GM19463 (cell line): Measurements from ENCODE around the gene ACTR2.

Source experiments
- ATAC-seq: cut with Tn5 transposase; IDR thresholded peaks from one replicate; pipeline ENCODE4 v1.9.1; 2021; ENCODE audit warnings: mild to moderate bottlenecking, moderate library complexity; ENCODE audit not compliant: unreplicated experiment

The ACTR2 gene

GRCh38 chr2:65277791-65278483 is 50.3 kb downstream of the ACTR2 start:
- no peak for ATAC-seq

GRCh38 chr2:65278531-65278981 is 50.9 kb downstream of the ACTR2 start:
- no peak for ATAC-seq

- no peak for ATAC-seq
Measured at GRCh38 chr2:65279756-65280155, 52.1 kb downstream of the ACTR2 start.

DNA sequence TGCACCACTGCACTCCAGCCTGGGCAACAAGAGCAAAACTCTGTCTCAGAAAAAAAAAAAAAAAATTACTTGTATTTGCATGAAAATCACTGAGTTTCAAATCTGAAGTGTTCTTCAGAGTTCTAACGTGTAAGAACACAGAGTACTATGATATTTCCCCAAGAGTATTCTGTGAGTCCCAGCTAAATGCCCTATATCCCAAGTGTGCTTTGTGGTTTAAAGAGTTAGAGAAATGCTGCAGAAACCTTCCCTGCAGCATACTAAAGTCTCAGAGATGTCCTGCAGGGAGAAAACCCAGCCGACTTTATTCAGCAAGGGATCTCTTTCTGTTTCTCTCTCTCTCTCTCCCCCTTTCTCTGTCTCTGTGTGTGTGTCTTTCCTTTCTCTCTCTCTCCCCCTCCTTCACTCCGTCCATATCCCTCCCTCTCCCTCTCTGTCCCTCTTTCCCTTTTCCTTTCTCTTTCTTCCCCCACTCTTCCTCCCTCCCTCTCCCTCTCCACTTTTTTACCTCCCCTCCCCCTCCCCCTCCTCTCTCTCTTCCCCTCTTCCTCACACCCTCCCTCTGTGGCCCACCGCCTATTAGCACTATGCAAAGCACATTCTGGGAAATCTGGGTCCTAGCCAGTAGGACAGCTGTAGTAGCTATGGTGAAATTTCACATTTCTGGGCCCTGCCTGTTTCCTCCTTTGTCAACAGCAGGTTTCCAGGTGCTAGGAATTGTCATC is 54.2 kb downstream of the ACTR2 start:
- ATAC-seq, result no peak

GRCh38 chr2:65282477-65283053 is 54.9 kb downstream of the ACTR2 start:
- no peak for ATAC-seq

- ATAC-seq, result no peak
Measured at GRCh38 chr2:65287364-65287763, 59.7 kb downstream of the ACTR2 start.

DNA sequence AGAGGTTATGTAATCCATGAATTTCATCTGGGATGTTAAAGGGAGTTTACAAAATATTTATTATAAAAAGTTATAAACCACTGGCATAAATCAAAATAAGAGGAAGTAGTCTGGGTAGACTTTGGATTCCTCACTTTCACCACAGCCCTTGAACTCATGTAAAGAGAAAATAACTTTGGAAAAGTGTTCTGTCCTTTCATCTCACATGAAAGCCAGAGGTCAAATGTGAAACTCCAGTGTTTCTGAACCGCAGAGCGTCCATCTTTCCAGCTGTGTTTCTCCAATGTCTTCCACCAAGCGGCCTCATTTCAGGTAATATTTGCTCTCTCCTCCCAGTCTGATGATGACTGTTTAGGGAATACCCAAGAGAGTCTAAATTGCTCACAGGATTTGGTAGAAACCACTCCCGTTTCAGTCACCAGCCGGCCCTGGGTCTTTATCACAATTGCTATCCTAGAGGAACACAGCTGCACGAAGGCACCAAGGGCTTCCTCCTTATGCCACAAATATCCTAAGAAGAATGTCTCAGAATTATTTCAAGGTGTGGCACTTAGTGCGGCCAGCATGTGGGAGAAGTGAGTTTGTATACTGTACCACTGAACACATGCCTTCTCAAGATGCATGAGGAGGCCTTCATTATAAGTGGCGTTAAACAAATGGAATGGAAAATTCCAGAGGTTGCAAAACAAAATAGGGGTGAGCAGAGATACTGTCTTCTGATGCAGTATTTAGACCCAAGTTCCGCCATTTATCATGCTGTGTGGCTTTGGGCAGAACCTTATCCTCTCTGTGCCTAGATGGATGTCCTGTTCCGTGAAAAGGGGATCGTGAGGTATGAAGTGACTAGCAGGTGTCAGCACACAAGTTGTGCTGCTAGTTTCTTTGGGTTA is 63.8 kb downstream of the ACTR2 start:
- ATAC-seq, result no peak

DNA sequence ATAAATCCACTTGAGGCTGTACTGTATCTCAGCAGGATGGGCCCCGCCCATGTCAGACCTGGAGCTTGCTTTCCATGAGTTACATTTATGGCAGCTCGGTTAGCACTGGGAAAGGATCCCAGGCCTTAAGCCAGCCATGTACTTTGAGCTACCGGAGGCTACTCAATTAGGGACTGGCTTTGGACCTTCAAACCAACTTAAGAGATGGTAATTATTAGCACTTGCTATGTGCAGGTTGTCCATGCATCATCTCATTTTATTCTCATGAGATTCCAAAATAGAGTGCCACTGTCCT is 64.4 kb downstream of the ACTR2 start:
- ATAC-seq, result no peak

DNA sequence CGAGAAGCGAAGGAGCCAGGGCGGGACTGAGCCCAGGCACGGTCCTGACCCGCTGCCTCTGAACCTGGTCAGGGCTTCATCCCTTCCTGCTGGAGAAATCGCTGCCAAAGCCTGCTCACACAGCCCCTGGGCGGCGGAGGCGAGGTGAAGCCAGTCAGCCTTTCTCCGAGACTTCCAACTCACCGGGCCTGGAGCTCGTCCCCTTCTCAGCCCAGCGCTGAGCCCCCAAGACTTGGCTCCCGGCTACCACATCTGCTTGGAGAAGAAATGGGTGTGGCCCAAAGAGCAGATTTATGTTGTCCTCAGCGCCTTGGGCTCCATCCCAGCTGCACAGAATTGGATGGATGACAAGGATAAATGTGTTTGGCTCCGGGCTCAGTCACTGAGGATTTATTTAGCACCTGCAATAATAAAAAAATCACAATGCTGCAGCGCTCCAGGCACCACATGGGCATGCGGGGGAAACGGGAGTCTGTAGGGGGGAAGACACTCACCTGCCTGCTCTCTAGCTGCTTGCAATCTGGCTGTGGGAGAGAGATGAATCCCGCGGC is 64.9 kb downstream of the ACTR2 start:
- no peak for ATAC-seq

- ATAC-seq, result no peak
Measured at GRCh38 chr2:65293376-65293775, 65.7 kb downstream of the ACTR2 start.

DNA sequence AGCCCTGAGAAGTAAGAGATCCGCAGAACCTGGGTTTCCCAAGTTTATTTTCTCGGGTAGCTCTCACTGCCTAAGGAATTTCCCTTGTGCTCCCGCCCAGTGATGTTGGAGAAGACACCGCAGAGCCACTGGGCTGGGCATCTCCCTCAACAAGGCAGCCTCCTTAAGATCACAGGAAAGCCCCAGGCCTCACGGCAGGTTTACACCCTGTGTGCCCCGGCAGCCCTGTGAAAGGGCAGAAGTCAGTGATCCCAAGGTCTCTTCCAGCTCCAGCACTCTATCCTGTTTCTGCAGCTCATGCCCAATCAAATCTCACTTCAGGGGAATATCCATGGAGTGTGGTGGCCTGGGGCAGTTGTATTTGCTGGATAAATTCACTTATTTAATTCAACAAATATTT is 66.5 kb downstream of the ACTR2 start:
- no peak for ATAC-seq

- no peak for ATAC-seq
Measured at GRCh38 chr2:65294701-65295100, 67.1 kb downstream of the ACTR2 start.

- ATAC-seq, result no peak
Measured at GRCh38 chr2:65296971-65297370, 69.3 kb downstream of the ACTR2 start.

- no peak for ATAC-seq
Measured at GRCh38 chr2:65297544-65297943, 69.9 kb downstream of the ACTR2 start.

- no peak for ATAC-seq
Measured at GRCh38 chr2:65298089-65298488, 70.5 kb downstream of the ACTR2 start.

GRCh38 chr2:65299246-65299645 is 71.6 kb downstream of the ACTR2 start:
- no peak for ATAC-seq

DNA sequence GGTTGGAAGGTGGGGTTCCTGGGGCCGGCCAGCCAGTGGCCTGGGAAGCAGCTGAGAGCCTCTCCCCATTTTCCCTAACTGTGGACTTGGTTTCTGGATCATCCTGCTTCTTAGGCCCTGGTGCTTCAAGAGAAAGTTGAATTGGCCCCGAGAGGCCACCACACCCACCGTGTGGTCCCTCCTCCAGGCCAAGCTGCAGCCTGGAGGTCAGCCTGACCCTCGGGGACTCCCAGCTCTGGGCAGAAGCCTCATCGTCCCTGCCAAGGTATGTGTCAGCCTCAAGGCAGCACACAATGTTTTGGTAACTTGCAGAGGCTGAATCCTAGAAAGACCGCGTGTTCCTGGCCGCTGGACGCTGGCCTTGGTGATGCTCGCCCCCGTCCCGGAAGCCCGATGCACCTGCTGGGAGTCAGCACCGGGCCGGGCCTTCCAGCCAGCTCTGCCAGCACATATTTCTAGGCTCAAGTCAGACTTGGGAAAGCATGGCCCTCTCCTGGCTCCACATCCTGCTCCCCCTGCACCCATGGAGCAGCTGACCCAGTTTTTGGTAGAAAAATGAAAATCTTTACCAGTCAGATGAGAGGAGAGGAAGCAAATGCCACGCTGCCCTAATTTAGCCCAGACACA is 72.6 kb downstream of the ACTR2 start:
- ATAC-seq, result no peak

DNA sequence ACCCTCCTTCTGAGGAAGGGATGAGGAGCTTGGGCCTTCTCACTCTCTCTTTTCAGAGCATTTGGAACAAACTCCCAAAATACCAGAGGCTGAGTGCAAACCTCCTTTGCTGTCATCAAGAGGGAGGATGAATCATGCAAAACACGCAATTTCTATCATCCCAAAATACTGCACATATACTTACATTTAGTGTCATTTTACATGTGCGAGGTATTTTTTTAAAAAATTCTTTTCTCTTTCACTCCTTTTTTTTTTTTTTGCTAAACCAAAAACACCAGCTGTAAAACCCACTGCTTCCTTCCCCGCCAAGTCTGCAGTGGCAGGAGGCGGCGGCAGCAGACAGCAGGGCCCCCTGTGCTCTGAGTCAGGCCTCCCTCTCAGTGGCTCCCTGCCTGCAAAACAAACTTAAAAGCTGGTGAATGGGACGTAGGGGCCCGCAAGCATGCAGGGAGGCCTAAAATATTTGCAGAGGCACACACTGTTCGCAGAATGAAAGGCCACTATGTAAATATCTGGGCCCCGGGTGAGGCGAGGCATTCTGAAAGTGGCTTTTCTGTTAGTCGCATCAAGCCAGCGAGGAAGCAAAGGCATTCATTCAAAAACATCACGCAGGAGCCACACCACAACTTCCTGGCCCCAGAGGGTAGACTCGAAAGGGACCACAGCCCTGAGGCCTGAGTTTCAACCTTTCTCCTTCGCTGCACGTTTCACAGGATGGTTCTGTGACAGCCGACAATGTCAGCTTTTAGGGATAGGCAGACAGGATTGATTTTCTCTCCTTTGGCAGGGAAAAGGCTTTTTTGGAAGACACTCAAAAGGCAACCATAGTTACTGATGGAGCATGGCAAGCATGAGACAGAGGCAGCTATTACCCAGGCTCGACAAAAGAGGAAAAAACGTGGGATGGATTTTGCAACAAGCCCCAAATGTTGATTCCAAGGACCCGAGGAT is 73.4 kb downstream of the ACTR2 start:
- peak; percentile 86 for ATAC-seq

DNA sequence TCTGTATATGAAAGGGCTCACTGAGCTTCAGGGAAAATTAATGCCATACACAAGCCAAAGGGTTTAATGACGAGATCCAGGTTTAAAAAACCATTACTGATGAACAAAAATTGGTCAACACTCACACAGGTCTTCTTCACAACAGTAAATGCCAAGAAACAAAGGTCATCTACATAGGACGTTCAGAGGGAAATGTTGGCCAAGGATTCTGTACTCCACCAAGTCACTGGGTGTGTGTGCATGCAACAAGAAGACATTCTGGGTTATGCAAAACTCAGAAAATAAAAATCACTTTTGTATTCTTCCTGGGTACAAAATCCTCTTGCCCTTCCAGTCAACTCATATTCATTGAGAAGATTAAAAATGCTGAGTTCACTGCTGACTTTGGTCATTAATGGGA is 78.3 kb downstream of the ACTR2 start:
- no peak for ATAC-seq

DNA sequence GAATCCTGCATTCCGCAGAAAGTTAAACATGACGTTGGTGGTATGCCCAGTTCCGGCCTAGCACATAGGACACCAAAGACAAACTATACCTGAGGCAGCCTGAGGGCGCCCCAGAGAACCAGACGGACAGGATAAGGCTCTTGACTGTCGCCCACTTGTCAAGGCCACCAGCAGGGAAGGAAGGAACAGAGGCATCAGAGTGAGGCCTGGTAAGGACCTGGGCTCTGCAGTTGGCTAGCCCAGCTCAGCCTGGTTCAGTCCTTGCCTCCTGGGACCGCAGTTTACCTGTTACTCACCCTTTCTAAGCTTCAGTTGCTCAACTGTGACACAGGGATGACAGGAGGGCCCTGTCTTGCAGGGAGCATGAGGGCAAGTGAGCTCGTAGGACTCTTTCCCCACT is 82.1 kb downstream of the ACTR2 start:
- no peak for ATAC-seq
